ENCODE measurements around the gene KLK2.
"Not testable (repeated sequence)": the region's sequence is repeated elsewhere in the genome, so short reads cannot be mapped to it uniquely, and the experiment has no call there.

KLK2 gene

DNA sequence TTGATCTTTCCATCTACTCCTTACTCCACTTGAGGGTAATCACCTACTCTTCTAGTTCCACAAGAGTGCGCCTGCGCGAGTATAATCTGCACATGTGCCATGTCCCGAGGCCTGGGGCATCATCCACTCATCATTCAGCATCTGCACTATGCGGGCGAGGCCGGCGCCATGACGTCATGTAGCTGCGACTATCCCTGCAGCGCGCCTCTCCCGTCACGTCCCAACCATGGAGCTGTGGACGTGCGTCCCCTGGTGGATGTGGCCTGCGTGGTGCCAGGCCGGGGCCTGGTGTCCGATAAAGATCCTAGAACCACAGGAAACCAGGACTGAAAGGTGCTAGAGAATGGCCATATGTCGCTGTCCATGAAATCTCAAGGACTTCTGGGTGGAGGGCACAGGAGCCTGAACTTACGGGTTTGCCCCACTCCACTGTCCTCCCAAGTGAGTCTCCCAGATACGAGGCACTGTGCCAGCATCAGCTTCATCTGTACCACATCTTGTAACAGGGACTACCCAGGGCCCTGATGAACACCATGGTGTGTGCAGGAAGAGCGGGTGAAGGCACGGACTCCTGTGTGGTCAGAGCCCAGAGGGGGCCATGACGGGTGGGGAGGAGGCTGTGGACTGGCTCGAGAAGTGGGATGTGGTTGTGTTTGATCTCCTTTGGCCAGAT, 2.7 kb upstream of the KLK2 start:
- no peak overlapping the region for H3K27ac Mint-ChIP-seq
- H3K36me3 Mint-ChIP-seq: no peaks in the 10 kb centered on the region
- peaks cover 21% of the 10 kb centered on the region for H3K27me3 Mint-ChIP-seq
- no peak for ATAC-seq
- no peak overlapping the region for H3K4me3 Mint-ChIP-seq
- H3K9me3 Mint-ChIP-seq: peaks cover 7% of the 10 kb centered on the region
- no peaks in the 10 kb centered on the region for H3K4me1 Mint-ChIP-seq

DNA sequence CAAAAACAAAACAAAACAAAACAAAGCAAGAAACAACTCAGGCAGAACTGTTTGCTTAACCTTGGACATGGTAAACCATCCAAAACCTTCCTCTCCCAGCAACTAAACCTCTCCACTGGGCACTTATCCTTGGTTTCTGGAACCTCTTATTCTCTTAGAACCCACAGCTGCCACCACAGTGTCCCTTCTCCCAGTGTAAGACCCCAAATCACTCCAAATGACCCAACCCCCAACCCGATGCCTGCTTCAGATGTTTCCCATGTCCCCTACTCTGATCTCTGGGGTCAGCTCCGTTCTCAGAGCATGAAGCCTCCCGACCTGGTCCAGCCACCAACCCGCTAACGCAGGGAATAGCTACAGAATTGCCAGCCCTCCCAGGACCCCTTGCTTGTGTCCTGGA, 972 bp downstream of the KLK2 start:
- no peak for ATAC-seq
- Mint-ChIP-seq H3K27ac (no peak overlapping the region), H3K4me1 (no peaks in the 10 kb centered on the region), H3K9me3 (peaks cover 7% of the 10 kb centered on the region), H3K4me3 (no peak overlapping the region), H3K36me3 (no peaks in the 10 kb centered on the region), H3K27me3 (peaks cover 20% of the 10 kb centered on the region)

DNA sequence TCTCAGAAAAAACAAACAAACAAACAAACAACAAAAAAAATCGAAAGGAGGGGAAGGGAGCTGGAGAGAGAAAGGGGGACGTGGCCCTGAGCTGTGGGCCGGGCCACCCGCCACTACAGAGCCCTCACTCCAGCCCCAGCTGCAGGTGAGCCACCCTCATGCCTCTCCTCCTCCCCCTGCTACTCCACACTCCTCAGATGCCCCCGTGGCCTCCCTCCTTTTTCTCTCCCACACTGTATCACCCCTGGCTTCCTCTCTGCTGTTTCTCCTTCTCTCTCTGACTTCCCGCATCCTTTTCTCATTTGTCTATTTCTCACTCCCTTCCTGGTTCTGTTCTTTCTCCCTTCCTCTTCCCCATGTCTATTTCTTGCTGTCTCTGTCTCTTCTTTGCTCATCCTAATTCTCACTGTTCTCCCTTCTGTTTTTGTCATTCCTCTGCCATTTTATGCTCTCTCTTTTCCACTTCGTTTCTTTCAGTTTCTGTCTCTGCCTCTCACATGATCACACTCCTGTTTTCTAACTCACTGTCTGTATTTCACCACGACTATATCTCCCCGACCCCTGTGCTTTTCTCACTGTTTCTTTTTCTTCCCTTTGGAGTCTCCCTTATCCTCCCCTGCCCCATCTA, 2.7 kb downstream of the KLK2 start:
- H3K9me3 Mint-ChIP-seq: peaks cover 6% of the 10 kb centered on the region
- no peaks in the 10 kb centered on the region for H3K36me3 Mint-ChIP-seq
- peaks cover 14% of the 10 kb centered on the region for H3K27me3 Mint-ChIP-seq
- H3K27ac Mint-ChIP-seq: no peak overlapping the region
- H3K4me1 Mint-ChIP-seq: peaks cover 11% of the 10 kb centered on the region
- no peak overlapping the region for H3K4me3 Mint-ChIP-seq
- no peak for ATAC-seq

DNA sequence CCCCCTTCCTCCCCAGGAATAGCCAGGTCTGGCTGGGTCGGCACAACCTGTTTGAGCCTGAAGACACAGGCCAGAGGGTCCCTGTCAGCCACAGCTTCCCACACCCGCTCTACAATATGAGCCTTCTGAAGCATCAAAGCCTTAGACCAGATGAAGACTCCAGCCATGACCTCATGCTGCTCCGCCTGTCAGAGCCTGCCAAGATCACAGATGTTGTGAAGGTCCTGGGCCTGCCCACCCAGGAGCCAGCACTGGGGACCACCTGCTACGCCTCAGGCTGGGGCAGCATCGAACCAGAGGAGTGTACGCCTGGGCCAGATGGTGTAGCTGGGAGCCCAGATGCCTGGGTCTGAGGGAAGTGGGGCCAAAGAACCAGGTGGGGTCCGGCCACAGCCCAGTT, 3.2 kb downstream of the KLK2 start:
- Mint-ChIP-seq H3K27ac (no peak overlapping the region), H3K27me3 (peaks cover 11% of the 10 kb centered on the region)

DNA sequence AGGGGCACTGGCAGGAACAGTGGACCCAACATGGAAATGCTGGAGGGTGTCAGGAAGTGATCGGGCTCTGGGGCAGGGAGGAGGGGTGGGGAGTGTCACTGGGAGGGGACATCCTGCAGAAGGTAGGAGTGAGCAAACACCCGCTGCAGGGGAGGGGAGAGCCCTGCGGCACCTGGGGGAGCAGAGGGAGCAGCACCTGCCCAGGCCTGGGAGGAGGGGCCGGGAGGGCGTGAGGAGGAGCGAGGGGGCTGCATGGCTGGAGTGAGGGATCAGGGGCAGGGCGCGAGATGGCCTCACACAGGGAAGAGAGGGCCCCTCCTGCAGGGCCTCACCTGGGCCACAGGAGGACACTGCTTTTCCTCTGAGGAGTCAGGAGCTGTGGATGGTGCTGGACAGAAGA, 4.1 kb downstream of the KLK2 start:
- Mint-ChIP-seq H3K4me3 (no peak overlapping the region), H3K27ac (no peak overlapping the region), H3K36me3 (no peaks in the 10 kb centered on the region), H3K27me3 (peaks cover 10% of the 10 kb centered on the region), H3K9me3 (no peaks in the 10 kb centered on the region), H3K4me1 (peaks cover 20% of the 10 kb centered on the region)
- peak; percentile 22 for ATAC-seq

More for the DNA sequence above, 3.2 kb downstream of the KLK2 start:
- Mint-ChIP-seq H3K9me3 (peaks cover under 1% of the 10 kb centered on the region), H3K4me1 (peaks cover 12% of the 10 kb centered on the region), H3K36me3 (no peaks in the 10 kb centered on the region), H3K4me3 (no peak overlapping the region)
- ATAC-seq: peak; percentile 5

DNA sequence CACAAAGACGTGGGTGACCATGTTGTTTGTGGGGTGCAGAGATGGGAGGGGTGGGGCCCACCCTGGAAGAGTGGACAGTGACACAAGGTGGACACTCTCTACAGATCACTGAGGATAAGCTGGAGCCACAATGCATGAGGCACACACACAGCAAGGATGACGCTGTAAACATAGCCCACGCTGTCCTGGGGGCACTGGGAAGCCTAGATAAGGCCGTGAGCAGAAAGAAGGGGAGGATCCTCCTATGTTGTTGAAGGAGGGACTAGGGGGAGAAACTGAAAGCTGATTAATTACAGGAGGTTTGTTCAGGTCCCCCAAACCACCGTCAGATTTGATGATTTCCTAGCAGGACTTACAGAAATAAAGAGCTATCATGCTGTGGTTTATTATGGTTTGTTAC, 5.6 kb downstream of the KLK2 start:
- no peak overlapping the region for H3K4me3 Mint-ChIP-seq
- peaks cover 10% of the 10 kb centered on the region for H3K27me3 Mint-ChIP-seq
- no peak overlapping the region for H3K27ac Mint-ChIP-seq
- no peaks in the 10 kb centered on the region for H3K9me3 Mint-ChIP-seq
- H3K36me3 Mint-ChIP-seq: no peaks in the 10 kb centered on the region
- peaks cover 20% of the 10 kb centered on the region for H3K4me1 Mint-ChIP-seq
- no peak for ATAC-seq

DNA sequence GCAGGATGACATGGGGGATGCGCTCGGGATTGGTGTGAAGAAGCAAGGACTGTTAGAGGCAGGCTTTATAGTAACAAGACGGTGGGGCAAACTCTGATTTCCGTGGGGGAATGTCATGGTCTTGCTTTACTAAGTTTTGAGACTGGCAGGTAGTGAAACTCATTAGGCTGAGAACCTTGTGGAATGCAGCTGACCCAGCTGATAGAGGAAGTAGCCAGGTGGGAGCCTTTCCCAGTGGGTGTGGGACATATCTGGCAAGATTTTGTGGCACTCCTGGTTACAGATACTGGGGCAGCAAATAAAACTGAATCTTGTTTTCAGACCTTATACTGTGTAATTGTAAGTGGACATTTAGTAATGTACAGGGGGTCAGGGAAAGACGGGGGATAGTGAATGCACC, 7.0 kb downstream of the KLK2 start:
- Mint-ChIP-seq H3K4me1 (peaks cover 20% of the 10 kb centered on the region), H3K27me3 (peaks cover 10% of the 10 kb centered on the region), H3K9me3 (no peaks in the 10 kb centered on the region), H3K36me3 (no peaks in the 10 kb centered on the region), H3K4me3 (no peak overlapping the region), H3K27ac (peak overlapping the region; percentile 49)
- ATAC-seq: no peak

DNA sequence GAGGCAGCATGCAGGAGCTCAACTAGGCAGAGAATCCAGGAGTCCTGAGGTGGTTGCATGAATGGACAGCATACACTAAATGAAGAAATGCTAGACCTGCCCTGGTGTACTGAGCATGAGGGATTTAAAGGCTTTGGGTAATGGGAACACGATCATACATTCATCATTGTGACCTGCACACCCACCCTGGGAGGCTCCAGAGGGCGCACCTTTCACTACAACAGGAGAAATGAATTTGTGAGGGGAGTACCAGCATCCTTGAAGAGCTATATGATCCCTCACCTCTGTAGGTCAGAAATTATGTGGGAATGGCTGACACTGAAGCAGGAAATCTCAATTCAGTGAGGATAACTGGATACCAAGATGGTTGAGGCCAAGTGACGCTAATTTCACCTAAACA, 8.9 kb downstream of the KLK2 start:
- Mint-ChIP-seq H3K4me3 (no peak overlapping the region), H3K9me3 (no peaks in the 10 kb centered on the region), H3K27me3 (peaks cover 19% of the 10 kb centered on the region), H3K36me3 (no peaks in the 10 kb centered on the region), H3K27ac (peak overlapping the region; percentile 5), H3K4me1 (peaks cover 20% of the 10 kb centered on the region)
- no peak for ATAC-seq

DNA sequence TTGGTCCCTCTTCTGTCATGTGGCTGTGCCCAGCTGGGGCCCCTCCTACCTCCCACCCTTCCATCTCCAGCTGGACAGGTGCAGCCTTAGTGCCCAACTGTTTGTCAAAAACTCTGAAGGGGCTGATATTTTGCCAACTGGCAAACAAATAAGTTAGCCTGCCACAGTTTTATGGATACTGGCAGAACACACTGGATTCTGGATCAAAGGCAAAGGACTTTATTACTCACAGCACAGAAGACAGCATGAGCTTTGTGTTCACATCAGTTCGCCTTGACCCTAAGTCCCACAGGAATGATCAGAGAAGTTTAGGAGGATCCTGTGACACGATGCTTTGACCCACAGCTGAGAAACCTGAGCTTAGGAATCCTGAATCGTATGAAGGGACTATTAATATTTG, 16.4 kb downstream of the KLK2 start:
- Mint-ChIP-seq H3K9me3 (no peaks in the 10 kb centered on the region), H3K36me3 (no peaks in the 10 kb centered on the region), H3K4me3 (no peak overlapping the region), H3K4me1 (peaks cover 47% of the 10 kb centered on the region), H3K27ac (no peak overlapping the region), H3K27me3 (peaks cover 11% of the 10 kb centered on the region)
- no peak for ATAC-seq

DNA sequence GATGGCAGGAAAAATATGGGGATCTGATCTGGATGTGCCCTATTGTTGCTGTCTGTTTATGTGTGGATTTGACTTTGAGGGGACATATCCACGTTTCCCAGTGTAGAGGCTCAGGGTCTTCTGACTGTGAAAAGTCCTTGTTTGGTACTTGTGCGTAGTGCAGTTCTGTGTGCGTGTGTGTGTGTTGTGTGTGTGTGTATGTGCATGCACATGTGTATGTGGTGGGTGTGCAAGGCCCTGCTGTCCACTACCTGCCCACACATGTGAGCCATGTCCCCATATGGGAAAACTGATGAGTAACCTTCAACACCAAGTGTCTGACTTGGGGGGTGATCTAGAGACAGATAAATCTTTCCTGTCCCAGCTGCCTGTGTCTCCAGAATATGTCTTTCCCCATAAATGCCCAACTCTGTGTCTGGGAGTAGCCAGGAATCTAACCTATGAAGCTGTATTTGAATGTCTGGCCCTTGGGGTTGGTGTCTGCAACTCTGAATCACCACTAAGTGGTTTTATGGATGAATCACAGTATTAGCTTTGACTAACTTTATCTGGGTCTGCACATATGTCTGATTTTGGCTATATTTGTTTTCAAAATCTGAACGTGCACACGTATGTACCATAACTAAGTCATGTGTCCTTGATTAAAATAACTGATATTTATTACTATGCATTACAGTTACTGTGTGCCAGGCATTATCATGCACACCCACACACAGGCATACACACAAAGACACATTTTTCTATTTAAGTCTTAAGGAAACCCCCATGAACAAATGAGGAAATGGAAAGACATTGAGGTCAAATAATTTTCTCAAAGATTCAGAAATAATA, 17.4 kb downstream of the KLK2 start:
- Mint-ChIP-seq H3K9me3 (peaks cover 4% of the 10 kb centered on the region), H3K36me3 (no peaks in the 10 kb centered on the region), H3K4me1 (peaks cover 53% of the 10 kb centered on the region), H3K27ac (peak overlapping the region; percentile 78), H3K27me3 (peaks cover 11% of the 10 kb centered on the region), H3K4me3 (no peak overlapping the region)
- peak; percentile 72 for ATAC-seq

DNA sequence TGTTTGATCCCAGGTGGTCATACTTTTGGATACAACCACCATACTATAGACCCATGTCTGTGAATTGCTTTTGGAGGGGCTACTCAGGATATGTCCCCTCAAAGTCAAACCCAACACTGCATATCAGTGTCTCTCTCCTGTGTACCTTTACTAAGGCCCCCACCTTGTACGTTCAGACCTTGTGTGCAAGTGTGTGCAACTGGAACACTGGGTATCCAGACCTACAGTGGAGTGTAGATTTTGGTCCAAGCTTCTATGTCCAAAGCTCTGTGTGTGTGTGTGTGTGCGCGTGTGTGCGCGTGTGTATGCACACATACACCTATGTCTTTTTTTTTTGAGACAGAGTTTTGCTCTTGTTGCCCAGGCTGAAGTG, 18.0 kb downstream of the KLK2 start:
- Mint-ChIP-seq H3K9me3 (peaks cover 4% of the 10 kb centered on the region), H3K4me3 (no peak overlapping the region), H3K36me3 (no peaks in the 10 kb centered on the region), H3K27ac (peak overlapping the region; percentile 78), H3K4me1 (peaks cover 58% of the 10 kb centered on the region), H3K27me3 (peaks cover 11% of the 10 kb centered on the region)
- ATAC-seq: peak; percentile 52

DNA sequence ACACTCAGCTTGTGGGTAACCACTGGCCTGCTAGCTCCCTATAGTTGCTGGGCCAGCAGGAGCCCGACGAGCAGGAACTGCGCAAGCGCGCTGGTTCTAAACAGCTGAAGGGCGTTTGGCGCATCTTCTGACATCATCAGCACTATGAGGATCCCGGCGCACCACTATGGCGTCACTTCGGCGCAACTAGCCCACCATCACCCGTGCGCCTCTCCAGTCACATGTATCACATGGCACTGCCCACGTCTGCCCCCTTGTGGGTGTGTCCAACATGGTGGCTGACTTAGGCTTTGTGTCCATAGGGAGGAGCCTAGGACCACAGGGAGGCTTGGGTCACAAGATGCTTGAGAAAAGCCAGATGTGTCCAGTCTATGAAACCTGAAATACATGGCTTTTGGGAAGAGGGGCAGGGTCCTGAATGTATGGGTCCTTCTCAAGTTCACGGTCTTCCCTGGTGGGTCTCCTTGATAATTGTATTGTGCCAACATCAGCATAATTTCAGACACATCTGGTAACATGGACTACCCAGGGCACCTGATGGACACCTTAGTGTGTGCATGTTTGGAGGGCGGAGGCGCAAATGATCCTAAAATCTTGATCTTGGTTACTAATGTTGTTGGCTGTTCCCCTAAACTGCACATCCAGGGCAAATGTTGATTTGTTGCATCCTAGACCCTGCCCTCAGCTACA, 20.0 kb downstream of the KLK2 start:
- no peak overlapping the region for H3K27ac Mint-ChIP-seq
- H3K27me3 Mint-ChIP-seq: no peaks in the 10 kb centered on the region
- no peak overlapping the region for H3K4me3 Mint-ChIP-seq
- H3K4me1 Mint-ChIP-seq: peaks cover 75% of the 10 kb centered on the region
- no peak for ATAC-seq
- H3K9me3 Mint-ChIP-seq: peaks cover 4% of the 10 kb centered on the region
- H3K36me3 Mint-ChIP-seq: no peaks in the 10 kb centered on the region

DNA sequence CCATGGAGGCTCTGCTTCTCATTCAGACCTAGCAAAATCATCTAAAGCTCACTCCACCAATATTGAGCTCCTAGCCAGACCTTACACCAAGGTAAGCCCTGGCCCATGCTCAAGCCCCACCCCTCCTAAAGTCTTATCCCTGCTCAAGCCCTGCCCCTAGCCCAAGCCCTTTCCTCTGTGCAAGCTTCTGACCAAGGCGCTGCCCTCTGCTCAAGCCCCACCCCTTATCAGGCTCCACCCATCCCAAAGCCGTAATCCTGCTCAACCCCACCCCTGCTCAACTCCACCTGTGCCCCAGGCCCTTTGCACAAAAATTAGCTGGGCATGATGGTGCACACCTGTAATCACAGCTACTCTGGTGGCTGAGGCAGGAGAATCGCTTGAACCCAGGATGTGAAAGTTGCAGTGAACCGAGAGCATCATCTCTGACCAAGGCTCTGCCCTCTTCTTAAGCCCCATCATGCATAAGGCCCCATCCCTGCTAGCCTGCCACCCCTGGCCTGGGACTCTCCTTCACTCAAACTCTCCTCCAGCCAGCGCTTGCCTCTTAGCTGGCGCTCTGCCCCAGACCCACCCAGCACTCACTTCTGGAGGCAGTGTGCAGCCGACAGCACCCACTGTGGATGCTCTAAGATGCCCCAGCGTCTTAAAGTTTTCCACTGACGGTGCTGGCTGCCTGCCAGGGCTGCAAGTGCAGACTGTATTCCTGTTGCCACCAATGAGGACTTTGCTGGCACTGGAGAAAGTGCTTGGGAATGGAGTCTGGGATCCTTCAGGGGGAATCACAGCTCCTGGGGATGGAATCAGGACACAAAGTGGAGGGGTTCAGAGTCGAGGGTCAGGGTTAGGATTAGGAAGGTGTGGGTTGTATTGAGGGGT, 21.5 kb downstream of the KLK2 start:
- ATAC-seq: no peak
- H3K4me1 Mint-ChIP-seq: peaks cover 63% of the 10 kb centered on the region
- no peaks in the 10 kb centered on the region for H3K27me3 Mint-ChIP-seq
- H3K27ac Mint-ChIP-seq: peak overlapping the region; percentile 28
- H3K36me3 Mint-ChIP-seq: no peaks in the 10 kb centered on the region
- H3K4me3 Mint-ChIP-seq: no peak overlapping the region
- peaks cover 4% of the 10 kb centered on the region for H3K9me3 Mint-ChIP-seq

DNA sequence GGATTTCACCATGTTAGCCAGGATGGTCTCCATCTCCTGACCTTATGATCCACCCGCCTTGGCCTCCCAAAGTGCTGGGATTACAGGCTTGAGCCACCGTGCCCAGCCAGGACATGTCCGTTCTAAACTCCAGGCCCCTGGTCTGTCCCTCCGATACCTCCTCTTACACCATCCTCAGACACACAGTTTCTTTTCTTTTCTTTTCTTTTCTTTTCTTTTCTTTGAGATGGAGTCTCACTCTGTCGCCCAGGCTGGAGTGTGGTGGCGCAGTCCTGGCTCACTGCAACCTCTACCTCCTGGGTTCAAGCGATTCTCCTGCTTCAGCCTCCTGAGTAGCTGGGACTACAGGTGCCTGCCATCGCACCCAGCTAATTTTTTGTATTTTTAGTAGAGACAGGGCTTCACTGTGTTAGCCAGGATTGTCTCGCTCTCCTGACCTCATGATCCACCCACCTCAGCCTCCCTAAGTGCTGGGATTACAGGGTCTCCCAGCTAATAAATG, 22.9 kb downstream of the KLK2 start:
- not testable (repeated sequence) for ATAC-seq, H3K27me3 Mint-ChIP-seq
- peaks cover 51% of the 10 kb centered on the region for H3K4me1 Mint-ChIP-seq

More for the DNA sequence above, 22.9 kb downstream of the KLK2 start:
- not testable (repeated sequence) for H3K36me3 Mint-ChIP-seq, H3K4me3 Mint-ChIP-seq, H3K9me3 Mint-ChIP-seq
- peak overlapping the region; percentile 94 for H3K27ac Mint-ChIP-seq
